ENCODE measurements around the gene OR8B3. TPM values are rescaled to one million over a fixed set of nuclear protein-coding genes. Genes with fewer than 3 reads are reported as not detected.

OR8B3 gene
- total and polyA plus RNA-seq, 5 donors from 2014 or later, result not detected

GRCh38 chr11:124346311-124346955 is 52.4 kb downstream of the OR8B3 start:
- no peak overlapping the region for H3K4me3 ChIP-seq (ENCODE audit: low read depth, low read length)
- no peaks in the 10 kb centered on the region for H3K36me3 ChIP-seq (ENCODE audit: control insufficient read depth, insufficient read depth, low read length)
- Mint-ChIP-seq H3K36me3 (no peaks in the 10 kb centered on the region), H3K9me3 (peaks cover 4 to 18% (median 5%) of the 10 kb centered on the region in 7 donors), H3K4me3 (no peak overlapping the region), H3K4me1 (no peaks in the 10 kb centered on the region), H3K27me3 (no peaks in the 10 kb centered on the region), H3K27ac (no peak overlapping the region)
- H3K9me3 ChIP-seq (ENCODE audit: control insufficient read depth in 2 of 2, low read length in 2 of 2), result no peaks in the 10 kb centered on the region
- H3K27ac ChIP-seq (ENCODE audit: insufficient read depth, low read length, poor library complexity, severe bottlenecking), result no peak overlapping the region
- no peak for DNase-seq
- no peaks in the 10 kb centered on the region for H3K4me1 ChIP-seq (ENCODE audit: control insufficient read depth, insufficient read depth, low read length, poor library complexity, severe bottlenecking)
- no peaks in the 10 kb centered on the region for H3K27me3 ChIP-seq (ENCODE audit: control insufficient read depth, insufficient read depth, low read length)
- no peak for ATAC-seq (ENCODE audit: low read depth in 2 of 2)

Other genes starting within 250 kb of the OR8B3 start
- not detected for gene OR10D3, start 215.7 kb downstream of the OR8B3 start, total RNA-seq
- gene OR10D3, start 215.7 kb downstream of the OR8B3 start, polyA plus RNA-seq, result not detected
- not detected for gene OR8G1, start 157.9 kb downstream of the OR8B3 start, total RNA-seq
- gene OR8G1, start 157.9 kb downstream of the OR8B3 start, polyA plus RNA-seq, result not detected
- not detected for gene OR8G5, start 142.6 kb downstream of the OR8B3 start, total RNA-seq
- not detected for gene OR8G5, start 142.6 kb downstream of the OR8B3 start, polyA plus RNA-seq
- not detected for gene OR8D1, start 85.1 kb downstream of the OR8B3 start, total RNA-seq
- not detected for gene OR8D1, start 85.1 kb downstream of the OR8B3 start, polyA plus RNA-seq
- gene OR8D2, start 78.8 kb downstream of the OR8B3 start, total RNA-seq, result not detected
- not detected for gene OR8D2, start 78.8 kb downstream of the OR8B3 start, polyA plus RNA-seq
- not detected for gene OR8B2, start 14.5 kb downstream of the OR8B3 start, total RNA-seq
- gene OR8B2, start 14.5 kb downstream of the OR8B3 start, polyA plus RNA-seq, result not detected
- gene OR8B4, start 25.8 kb upstream of the OR8B3 start, total RNA-seq, result not detected
- gene OR8B4, start 25.8 kb upstream of the OR8B3 start, polyA plus RNA-seq, result not detected
- not detected for gene OR8B8, start 46.7 kb upstream of the OR8B3 start, total RNA-seq
- gene OR8B8, start 46.7 kb upstream of the OR8B3 start, polyA plus RNA-seq, result not detected
- not detected for gene OR8B12, start 144.6 kb upstream of the OR8B3 start, total RNA-seq
- not detected for gene OR8B12, start 144.6 kb upstream of the OR8B3 start, polyA plus RNA-seq
- gene OR8A1, start 171.0 kb upstream of the OR8B3 start, total RNA-seq, result not detected
- not detected for gene OR8A1, start 171.0 kb upstream of the OR8B3 start, polyA plus RNA-seq
- not detected for gene PANX3, start 212.4 kb upstream of the OR8B3 start, total RNA-seq
- gene PANX3, start 212.4 kb upstream of the OR8B3 start, polyA plus RNA-seq, result not detected
- 60.7 TPM for gene TBRG1, start 223.8 kb upstream of the OR8B3 start, total RNA-seq
- gene TBRG1, start 223.8 kb upstream of the OR8B3 start, polyA plus RNA-seq, result 10 to 100 TPM; 30.3 to 42.3 (median 38.0) TPM